PFSK-1 (cell line): Measurements from ENCODE around the gene TAGLN3.

ENCODE experiments used
- POLR2AphosphoS5 ChIP-seq: IDR thresholded peaks from 2 replicates; pipeline ENCODE4 v1.6.1; 2012; ENCODE audit warnings: low read depth, mild to moderate bottlenecking, control low read depth, low read length, moderate library complexity
- SIN3A ChIP-seq: IDR thresholded peaks from 2 replicates; pipeline ENCODE4 v1.6.1; 2012; ENCODE audit warnings: mild to moderate bottlenecking, low read length, moderate library complexity, borderline replicate concordance; ENCODE audit not compliant: insufficient read depth
- TF ChIP-seq, protein P1 (sequence below), 2 experiments: IDR thresholded peaks; 2 replicates each; pipeline versions ENCODE4 v1.6.1 to v1.8.0; 2011 to 2012; ENCODE audit warnings: low read depth in 2 of 2, low read length in 2 of 2, control low read depth in 1 of 2, inconsistent platforms in 1 of 2, mild to moderate bottlenecking in 1 of 2, moderate library complexity in 1 of 2; ENCODE audit not compliant: insufficient read depth in 1 of 2

DNA sequence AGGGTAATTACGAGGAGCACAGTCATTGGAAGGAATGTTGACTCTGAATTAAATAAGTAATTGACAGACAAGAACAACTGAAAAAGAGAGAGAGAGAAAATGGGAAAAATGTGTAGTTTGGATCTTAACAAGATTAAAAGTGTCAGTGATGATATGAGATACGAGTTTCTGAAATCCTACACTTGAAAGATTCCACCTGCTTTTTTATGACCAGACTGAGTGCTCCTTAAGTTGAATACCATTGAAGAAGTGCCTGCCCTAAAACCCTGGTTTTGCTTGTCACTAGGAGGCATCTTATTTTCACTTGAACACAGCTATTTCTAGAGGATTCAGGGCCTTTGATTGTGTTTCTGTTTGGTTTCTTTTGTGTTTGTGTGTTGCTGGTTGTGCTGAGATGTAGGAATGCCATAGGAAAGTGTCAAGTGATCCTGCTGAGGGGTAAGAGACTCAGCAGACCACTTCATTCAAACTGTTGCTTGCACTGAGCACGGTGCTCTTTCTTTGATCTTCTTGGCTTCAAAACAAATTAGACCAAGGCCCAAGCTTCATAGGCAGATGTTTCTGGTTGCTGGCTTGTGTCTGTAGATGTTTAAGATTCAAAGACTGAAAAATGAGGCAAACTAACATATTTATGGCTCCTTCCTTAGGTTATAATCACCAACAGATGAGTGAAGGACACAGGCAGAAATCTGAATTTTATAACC, 37.1 kb upstream of the TAGLN3 start:
- TF ChIP-seq SIN3A (no peak), POLR2AphosphoS5 (no peak)
- TF ChIP-seq, protein P1, sequence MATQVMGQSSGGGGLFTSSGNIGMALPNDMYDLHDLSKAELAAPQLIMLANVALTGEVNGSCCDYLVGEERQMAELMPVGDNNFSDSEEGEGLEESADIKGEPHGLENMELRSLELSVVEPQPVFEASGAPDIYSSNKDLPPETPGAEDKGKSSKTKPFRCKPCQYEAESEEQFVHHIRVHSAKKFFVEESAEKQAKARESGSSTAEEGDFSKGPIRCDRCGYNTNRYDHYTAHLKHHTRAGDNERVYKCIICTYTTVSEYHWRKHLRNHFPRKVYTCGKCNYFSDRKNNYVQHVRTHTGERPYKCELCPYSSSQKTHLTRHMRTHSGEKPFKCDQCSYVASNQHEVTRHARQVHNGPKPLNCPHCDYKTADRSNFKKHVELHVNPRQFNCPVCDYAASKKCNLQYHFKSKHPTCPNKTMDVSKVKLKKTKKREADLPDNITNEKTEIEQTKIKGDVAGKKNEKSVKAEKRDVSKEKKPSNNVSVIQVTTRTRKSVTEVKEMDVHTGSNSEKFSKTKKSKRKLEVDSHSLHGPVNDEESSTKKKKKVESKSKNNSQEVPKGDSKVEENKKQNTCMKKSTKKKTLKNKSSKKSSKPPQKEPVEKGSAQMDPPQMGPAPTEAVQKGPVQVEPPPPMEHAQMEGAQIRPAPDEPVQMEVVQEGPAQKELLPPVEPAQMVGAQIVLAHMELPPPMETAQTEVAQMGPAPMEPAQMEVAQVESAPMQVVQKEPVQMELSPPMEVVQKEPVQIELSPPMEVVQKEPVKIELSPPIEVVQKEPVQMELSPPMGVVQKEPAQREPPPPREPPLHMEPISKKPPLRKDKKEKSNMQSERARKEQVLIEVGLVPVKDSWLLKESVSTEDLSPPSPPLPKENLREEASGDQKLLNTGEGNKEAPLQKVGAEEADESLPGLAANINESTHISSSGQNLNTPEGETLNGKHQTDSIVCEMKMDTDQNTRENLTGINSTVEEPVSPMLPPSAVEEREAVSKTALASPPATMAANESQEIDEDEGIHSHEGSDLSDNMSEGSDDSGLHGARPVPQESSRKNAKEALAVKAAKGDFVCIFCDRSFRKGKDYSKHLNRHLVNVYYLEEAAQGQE (IDR thresholded peaks at IDR 0.05; ENCODE audit: insufficient read depth in 1 of 2, low read depth in 2 of 2, low read length in 2 of 2) = no peak
